ENCODE data around the gene FAM8A1.
A peak's percentile ranks its signal among the peaks of the same experiment; 100 is the strongest.
"Not testable (repeated sequence)": the region's sequence is repeated elsewhere in the genome, so short reads cannot be mapped to it uniquely, and the experiment has no call there.

Gene FAM8A1, protein sequence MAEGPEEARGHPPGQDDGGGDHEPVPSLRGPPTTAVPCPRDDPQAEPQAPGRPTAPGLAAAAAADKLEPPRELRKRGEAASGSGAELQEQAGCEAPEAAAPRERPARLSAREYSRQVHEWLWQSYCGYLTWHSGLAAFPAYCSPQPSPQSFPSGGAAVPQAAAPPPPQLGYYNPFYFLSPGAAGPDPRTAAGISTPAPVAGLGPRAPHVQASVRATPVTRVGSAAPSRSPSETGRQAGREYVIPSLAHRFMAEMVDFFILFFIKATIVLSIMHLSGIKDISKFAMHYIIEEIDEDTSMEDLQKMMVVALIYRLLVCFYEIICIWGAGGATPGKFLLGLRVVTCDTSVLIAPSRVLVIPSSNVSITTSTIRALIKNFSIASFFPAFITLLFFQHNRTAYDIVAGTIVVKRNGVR

DNA sequence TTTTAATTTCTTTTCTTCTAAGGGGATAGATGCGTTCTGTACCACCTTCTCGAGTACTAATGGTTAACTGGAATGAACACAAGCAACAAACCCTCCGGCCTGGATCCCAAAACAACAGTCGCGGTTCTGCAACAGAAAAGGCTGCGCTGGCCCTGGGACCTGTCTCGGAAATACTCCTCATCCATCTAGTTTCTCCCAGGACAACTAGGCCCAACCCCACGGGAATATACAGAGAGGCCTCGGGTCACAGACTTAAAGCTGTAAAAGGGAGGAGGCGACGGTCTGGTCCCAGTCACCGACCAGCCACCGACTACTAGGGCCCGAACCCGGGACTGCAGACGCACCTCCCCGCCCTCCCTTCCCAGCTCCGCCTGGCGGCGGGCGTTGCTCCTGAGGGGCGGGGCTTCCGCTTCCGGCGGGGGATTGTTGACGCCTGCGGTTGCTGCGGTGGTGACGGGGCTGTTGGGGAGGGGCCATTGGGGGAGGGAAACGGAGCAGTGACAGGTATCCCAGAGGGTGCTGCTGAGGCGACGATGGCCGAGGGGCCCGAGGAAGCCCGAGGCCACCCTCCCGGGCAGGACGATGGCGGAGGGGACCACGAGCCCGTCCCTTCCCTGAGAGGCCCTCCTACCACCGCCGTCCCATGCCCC, at the start of gene FAM8A1:
Gene FAM8A1, plus strand, starts transcription at position 426 of the 650 bp plus-strand sequence. Its CDS starts 108 bp downstream, at position 534.
- H3K4me1 Mint-ChIP-seq = peaks cover 32% of the 10 kb centered on the region
- DNase-seq (ENCODE audit: low spot score in 2 of 2) (peak; percentile 89 to 97), ATAC-seq (peak; percentile 90)
- no peaks in the 10 kb centered on the region for H3K9me3 Mint-ChIP-seq
- H3K4me3 Mint-ChIP-seq = peak within 1 kb of the TSS; percentile 79
- H3K36me3 Mint-ChIP-seq = peaks cover 32% of the 10 kb centered on the region
- peak within 1 kb of the TSS; percentile 85 for H3K27ac Mint-ChIP-seq

DNA sequence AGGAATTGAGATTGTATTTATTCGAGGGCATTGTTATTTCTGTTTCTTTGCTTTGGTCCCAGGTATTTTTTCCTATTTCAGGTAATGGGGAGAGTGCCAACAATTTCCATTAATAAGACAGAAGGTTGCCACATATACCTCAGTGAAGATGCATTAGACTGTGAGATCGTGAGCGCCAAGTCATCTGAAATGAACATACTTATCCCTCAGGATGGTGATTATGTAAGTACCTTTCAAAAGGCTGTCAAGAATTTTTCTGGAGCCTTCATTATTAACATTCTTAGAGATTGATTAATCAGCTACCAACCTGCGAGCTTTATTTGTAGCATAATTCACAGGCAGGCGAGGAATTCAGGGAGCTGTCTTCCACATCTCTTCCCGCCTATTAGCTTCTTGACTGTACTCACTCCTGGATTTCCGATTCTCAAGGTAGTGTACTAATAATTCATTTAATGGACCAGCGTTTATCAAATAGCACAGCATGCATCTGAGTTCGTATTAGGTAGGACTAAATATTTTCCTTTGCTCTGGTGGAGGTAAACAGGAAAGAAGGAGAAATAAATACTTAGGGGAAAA, 48.6 kb upstream of the FAM8A1 start:
- Mint-ChIP-seq H3K27ac (no peak overlapping the region), H3K9me3 (no peaks in the 10 kb centered on the region), H3K36me3 (no peaks in the 10 kb centered on the region), H3K4me3 (no peak overlapping the region), H3K4me1 (no peaks in the 10 kb centered on the region)
- DNase-seq (ENCODE audit: low spot score in 2 of 2) (no peak), ATAC-seq (no peak)

DNA sequence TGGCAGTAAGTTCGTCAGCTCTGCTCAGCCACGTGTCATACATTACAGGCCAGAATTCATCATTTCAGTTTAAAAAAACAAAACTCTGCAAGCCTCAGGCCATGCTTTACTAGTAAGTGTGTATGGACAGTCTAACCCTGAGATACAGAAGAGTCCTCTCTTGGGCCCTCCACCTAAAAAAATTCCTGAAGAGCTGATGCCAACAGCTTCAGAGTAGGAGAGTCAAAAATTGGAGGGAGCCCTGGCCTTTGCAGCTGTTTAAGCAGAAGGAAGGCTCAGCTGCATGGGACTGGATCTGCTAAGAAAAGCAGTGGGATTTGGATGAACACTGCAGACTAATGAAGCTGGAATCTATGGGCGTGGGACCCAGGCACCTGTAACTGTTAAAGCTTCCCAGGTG, 47.2 kb upstream of the FAM8A1 start:
- H3K27ac Mint-ChIP-seq = no peak overlapping the region
- no peak for ATAC-seq
- H3K4me1 Mint-ChIP-seq = no peaks in the 10 kb centered on the region
- H3K9me3 Mint-ChIP-seq = no peaks in the 10 kb centered on the region
- DNase-seq (ENCODE audit: low spot score in 2 of 2) = no peak
- no peak overlapping the region for H3K4me3 Mint-ChIP-seq
- H3K36me3 Mint-ChIP-seq = no peaks in the 10 kb centered on the region

DNA sequence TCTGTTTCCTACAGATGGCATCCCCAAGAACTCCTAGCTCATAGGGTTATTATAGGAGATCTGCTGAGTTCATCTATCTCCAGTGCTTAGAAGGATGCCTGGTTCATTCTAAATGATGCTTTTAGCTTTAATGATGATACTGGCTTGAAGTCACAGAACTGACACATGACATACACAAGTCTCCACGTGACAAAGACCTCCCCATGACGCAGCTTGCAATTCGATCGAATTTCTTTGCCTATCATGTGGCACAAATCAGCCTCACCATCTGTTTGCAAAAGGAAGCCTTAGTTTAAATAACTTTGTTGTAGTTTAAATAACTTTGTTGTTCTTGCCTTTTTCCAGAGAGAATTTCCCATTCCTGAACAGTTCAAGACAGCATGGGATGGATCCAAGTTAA, 44.1 kb upstream of the FAM8A1 start:
- Mint-ChIP-seq H3K4me1 (no peaks in the 10 kb centered on the region), H3K27ac (no peak overlapping the region), H3K36me3 (no peaks in the 10 kb centered on the region), H3K9me3 (no peaks in the 10 kb centered on the region), H3K4me3 (no peak overlapping the region)
- no peak for ATAC-seq
- no peak for DNase-seq (ENCODE audit: low spot score in 2 of 2)

DNA sequence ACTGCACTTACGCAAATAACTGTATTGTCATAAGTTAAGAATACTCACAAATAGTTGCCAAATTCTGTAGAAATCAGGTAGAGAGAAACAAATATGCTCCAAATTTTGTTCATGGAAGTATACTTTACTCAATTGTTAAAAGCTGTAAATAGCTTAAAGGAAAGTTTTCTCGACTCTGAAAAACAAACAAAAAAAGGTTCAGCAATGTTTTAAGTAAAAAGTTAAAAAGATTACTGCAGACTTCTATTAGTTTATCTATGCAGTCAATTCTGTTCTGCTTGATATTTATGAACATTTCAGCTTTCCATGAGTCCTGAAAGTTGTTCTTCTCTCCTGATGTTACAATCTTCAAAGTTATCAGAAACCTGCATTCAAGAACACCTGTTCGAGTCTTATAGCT, 37.5 kb upstream of the FAM8A1 start:
- no peaks in the 10 kb centered on the region for H3K36me3 Mint-ChIP-seq
- H3K9me3 Mint-ChIP-seq = peaks cover 6% of the 10 kb centered on the region
- H3K27ac Mint-ChIP-seq = no peak overlapping the region
- H3K4me3 Mint-ChIP-seq = no peak overlapping the region
- no peaks in the 10 kb centered on the region for H3K4me1 Mint-ChIP-seq
- DNase-seq (ENCODE audit: low spot score in 2 of 2) (no peak), ATAC-seq (no peak)

DNA sequence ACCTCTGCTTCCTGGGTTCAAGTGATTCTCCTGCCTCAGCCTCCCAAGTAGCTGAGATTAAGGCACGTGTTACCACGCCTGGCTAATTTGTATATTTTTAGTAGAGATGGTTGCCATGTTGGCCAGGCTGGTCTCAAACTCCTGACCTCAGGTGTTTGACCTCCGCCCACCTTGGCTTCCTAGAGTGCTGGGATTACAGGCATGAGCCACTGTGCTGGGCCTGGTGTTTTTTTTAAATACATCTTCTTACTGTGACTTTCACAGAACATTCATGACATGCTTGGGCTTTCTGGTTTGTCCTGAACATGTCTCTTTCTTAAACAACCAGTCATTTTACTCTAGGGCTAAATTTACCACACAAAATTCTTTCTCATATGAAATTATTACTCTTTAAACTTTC, 34.7 kb upstream of the FAM8A1 start:
- peaks cover 6% of the 10 kb centered on the region for H3K9me3 Mint-ChIP-seq
- no peak overlapping the region for H3K4me3 Mint-ChIP-seq
- no peaks in the 10 kb centered on the region for H3K4me1 Mint-ChIP-seq
- no peak for DNase-seq (ENCODE audit: low spot score in 2 of 2)
- no peak for ATAC-seq
- no peaks in the 10 kb centered on the region for H3K36me3 Mint-ChIP-seq
- no peak overlapping the region for H3K27ac Mint-ChIP-seq

DNA sequence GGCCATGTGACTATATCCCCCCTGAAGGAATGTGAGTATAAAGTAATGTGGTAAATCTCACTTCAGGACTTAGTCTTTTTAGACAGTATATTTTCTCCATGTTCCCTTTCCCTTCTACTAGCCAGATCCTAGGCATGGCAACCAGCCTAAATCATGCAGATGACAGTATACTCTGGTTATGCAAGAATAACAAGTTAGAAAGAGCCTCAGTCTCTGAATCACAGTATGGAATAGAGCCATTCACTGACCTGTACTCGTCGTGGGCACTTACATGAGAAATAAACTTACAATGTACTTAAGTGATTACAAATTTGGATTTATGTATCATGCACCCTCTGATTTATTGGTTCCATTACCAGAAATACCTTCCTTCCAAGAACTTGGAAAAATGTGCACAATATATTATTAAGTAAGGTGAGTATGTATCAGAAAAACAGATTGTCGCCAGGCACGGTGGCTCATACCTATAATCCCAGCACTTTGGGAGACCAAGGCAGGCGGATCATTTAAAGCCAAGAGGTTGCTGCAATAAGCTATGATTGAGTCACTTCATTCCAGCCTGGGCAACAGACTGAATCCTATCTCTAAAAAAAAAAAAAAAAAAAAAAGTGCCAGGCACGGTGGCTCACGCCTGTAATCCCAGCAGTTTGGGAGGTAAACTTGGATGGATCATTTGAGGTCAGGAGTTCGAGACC, 25.1 kb upstream of the FAM8A1 start:
- no peak overlapping the region for H3K27ac Mint-ChIP-seq
- DNase-seq (ENCODE audit: low spot score in 2 of 2) (no peak), ATAC-seq (no peak)
- no peaks in the 10 kb centered on the region for H3K36me3 Mint-ChIP-seq
- H3K4me3 Mint-ChIP-seq = no peak overlapping the region
- peaks cover 7% of the 10 kb centered on the region for H3K9me3 Mint-ChIP-seq
- no peaks in the 10 kb centered on the region for H3K4me1 Mint-ChIP-seq

DNA sequence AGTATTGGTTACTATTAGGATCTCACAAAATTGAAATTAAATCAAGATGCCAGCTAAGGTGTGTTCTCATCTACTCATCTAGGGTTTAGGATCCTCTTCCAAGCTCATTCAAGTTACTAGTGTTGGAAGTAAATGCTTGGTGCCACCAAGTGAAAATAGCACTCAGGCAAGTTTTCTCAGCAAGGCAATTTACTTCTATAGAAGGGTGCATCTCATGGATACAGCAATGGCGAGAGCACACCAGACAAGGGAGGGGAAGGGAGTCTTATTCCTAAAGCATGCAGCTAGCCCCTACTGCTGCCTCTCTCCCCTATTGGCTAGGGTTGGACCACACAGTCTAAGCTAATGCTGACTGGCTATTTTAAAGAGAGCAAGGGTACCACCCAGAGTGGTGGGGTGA, 23.0 kb upstream of the FAM8A1 start:
- no peak overlapping the region for H3K27ac Mint-ChIP-seq
- no peak for ATAC-seq
- H3K4me3 Mint-ChIP-seq = no peak overlapping the region

DNA sequence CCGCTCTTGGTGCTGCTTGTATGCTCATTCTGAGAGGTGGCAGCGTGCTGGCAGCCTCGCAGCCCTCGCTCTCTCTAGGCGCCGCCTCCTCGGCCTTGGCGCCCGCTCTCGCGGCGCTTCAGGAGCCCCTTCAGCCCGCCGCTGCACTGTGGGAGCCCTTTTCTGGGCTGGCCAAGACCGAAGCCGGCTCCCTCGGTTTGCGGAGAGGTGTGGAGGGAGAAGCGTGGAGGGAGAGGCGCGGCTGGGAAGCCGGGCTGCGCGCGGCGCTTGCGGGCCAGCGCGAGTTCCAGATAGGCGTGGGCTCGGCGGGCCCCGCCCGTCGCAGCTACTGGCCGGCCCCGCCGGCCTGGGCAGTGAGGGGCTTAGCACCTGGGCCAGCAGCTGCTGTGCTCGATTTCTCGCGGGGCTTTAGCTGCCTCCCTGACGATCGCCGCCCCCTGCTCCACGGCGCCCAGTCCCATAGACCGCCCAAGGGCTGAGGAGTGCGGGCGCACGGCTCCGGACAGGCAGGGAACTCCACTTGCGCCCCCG, 19.5 kb upstream of the FAM8A1 start:
- Mint-ChIP-seq H3K36me3 (no peaks in the 10 kb centered on the region), H3K9me3 (peaks cover 7% of the 10 kb centered on the region), H3K4me1 (peaks cover 9% of the 10 kb centered on the region), H3K27ac (no peak overlapping the region), H3K4me3 (peak overlapping the region; percentile 65)
- ATAC-seq (peak; percentile 91), DNase-seq (ENCODE audit: low spot score in 2 of 2) (peak in 1 of 2 donors; percentile 61)

More for the DNA sequence above, 23.0 kb upstream of the FAM8A1 start:
- no peaks in the 10 kb centered on the region for H3K4me1 Mint-ChIP-seq
- no peaks in the 10 kb centered on the region for H3K36me3 Mint-ChIP-seq
- no peak for DNase-seq (ENCODE audit: low spot score in 2 of 2)
- peaks cover 7% of the 10 kb centered on the region for H3K9me3 Mint-ChIP-seq

DNA sequence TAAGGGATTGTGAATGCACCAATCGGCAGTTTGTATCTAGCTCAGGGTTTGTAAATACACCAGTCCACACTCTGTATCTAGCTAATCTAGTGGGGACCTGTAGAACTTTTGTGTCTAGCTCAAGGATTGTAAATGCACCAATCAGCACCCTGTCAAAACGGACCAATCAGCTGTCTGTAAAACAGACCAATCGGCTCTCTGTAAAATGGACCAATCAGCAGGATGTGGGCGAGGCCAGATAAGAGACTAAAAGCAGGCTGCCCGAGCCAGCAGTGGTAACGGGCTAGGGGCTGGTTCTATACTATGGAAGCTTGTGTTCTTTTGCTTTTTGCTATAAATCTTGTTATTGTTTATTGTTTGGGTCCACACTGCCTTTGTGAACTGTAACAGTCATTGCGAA, 18.8 kb upstream of the FAM8A1 start:
- H3K36me3 Mint-ChIP-seq; H3K27ac Mint-ChIP-seq; H3K4me1 Mint-ChIP-seq; DNase-seq (ENCODE audit: low spot score in 2 of 2); H3K9me3 Mint-ChIP-seq; ATAC-seq: not testable (repeated sequence)
- H3K4me3 Mint-ChIP-seq = peak overlapping the region; percentile 65

DNA sequence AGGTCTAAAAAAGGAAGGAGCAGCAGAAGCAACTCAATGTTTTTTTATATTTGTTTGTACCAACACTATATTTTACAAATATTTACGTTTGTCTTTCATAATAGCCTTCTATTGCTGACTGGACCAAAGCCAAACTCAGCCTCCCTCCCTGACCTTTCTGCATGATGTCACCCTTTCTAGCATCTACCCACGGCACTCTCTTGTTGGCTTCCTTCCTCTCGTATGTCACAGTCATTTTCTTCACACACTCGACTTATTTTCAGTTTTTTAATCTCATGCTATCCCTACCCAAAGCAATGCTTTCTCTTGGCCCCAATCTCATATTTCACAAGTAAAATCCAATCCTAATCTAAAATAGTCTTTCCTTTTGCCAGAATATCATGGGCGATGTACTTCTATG, 16.3 kb upstream of the FAM8A1 start:
- no peak overlapping the region for H3K4me3 Mint-ChIP-seq
- ATAC-seq = peak; percentile 53

DNA sequence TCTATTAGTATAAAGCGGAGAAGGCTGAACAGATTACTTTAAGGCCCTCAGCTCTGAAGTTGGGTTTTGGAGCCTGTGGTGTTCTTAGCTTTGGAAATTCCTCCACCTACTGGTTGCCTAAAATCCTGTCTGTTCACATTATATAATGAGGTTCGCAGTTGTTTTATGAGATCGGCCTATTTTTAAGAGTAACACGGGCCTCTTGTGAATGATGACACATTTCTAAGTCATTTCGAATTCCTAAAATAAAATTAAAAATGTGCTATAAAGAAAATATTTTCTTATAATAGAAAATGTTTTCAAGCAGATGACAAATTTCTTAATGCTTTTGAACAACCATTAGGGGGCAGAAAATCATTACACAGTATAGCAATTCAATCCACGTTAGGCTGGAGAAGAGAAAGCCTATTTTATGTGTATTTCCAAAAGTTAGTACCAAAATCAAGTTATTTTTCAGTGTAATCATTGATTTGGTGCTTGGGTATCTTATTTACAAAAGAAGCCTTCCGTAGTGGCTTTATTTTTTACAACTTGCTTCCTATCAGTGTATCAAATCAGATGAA, 15.8 kb upstream of the FAM8A1 start:
- DNase-seq (ENCODE audit: low spot score in 2 of 2) (no peak), ATAC-seq (peak; percentile 45)
- Mint-ChIP-seq H3K36me3 (no peaks in the 10 kb centered on the region), H3K9me3 (no peaks in the 10 kb centered on the region), H3K4me1 (peaks cover 9% of the 10 kb centered on the region), H3K27ac (no peak overlapping the region), H3K4me3 (no peak overlapping the region)

More for the DNA sequence above, 16.3 kb upstream of the FAM8A1 start:
- Mint-ChIP-seq H3K9me3 (no peaks in the 10 kb centered on the region), H3K36me3 (no peaks in the 10 kb centered on the region), H3K4me1 (peaks cover 9% of the 10 kb centered on the region), H3K27ac (no peak overlapping the region)
- no peak for DNase-seq (ENCODE audit: low spot score in 2 of 2)

DNA sequence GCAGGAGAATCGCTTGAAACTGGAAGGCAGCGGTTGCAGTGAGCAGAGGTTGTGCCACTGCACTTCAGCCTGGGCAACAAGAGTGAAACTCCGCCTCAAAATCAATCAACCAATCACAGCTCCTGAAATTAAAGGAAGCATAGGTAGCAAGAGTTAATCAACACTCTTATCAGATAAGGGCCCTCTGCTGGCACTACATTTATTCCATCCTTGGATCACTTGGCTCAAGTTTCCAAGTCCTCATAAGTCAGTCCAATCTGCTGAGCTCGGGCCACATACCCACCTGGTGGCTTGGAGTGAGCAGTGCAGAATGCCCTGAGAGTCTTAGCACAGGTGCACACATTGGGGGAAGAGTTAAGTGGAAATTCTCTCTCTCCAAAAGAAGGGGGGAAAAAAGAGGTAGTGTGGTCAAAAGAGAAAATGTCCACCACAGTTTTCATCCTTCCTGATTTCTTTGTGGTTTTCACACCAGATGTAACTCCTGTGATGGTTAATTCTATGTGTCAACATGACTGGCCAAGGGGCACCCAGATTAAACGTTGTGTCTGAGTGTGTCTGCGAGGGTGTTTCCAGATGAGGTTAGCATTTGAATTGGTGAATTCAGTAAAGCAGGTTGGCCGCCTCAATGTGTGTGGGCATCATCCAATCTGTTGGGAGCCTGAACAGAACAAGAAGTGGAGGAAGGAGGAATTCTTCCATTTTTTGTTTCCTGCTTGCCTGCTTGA, 14.2 kb upstream of the FAM8A1 start:
- no peaks in the 10 kb centered on the region for H3K36me3 Mint-ChIP-seq
- H3K4me1 Mint-ChIP-seq = peaks cover 9% of the 10 kb centered on the region
- H3K9me3 Mint-ChIP-seq = no peaks in the 10 kb centered on the region
- no peak overlapping the region for H3K27ac Mint-ChIP-seq
- ATAC-seq (peak; percentile 54), DNase-seq (ENCODE audit: low spot score in 2 of 2) (no peak)
- no peak overlapping the region for H3K4me3 Mint-ChIP-seq

DNA sequence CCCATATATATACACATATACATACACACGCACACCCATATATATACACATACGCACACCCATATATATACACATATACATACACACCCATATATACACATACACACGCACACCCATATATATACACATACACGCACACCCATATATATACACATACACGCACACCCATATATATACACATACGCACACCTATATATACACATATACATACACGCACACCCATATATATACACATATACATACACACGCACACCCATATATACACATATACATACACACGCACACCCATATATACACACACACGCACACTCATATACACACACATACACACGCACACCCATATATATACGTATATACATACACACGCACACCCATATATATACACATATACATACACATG, 13.5 kb upstream of the FAM8A1 start:
- ATAC-seq; H3K36me3 Mint-ChIP-seq; H3K4me3 Mint-ChIP-seq; H3K27ac Mint-ChIP-seq; H3K9me3 Mint-ChIP-seq; DNase-seq (ENCODE audit: low spot score in 2 of 2); H3K4me1 Mint-ChIP-seq: not testable (repeated sequence)
